HepG2 (cell line): ENCODE measurements around the gene TSACC. TPM values are rescaled to one million over a fixed set of nuclear protein-coding genes. Genes with fewer than 3 reads are reported as not detected.

Experiments used
- KDM5B ChIP-seq: sonication (generic); formaldehyde crosslinking; IDR thresholded peaks from 2 replicates; pipeline ENCODE4 v1.4.0; 2020; ENCODE audit warnings: missing genetic modification reagents, mild to moderate bottlenecking, borderline replicate concordance
- NFYB ChIP-seq: sonication (generic); formaldehyde crosslinking; IDR thresholded peaks from 2 replicates; pipeline ENCODE4 v1.4.0; 2020; ENCODE audit warnings: missing genetic modification reagents
- PAF1 ChIP-seq: IDR thresholded peaks from 2 replicates; pipeline ENCODE4 v1.6.1; 2016; ENCODE audit warnings: missing genetic modification reagents, missing compliant biosample characterization
- ZC3H13 ChIP-seq: sonication (generic); formaldehyde crosslinking; IDR thresholded peaks from 2 replicates; pipeline ENCODE4 v1.8.1; 2023; ENCODE audit warnings: mild to moderate bottlenecking, missing genetic modification reagents, moderate library complexity
- ZNF749 ChIP-seq: sonication (generic); formaldehyde crosslinking; IDR thresholded peaks from 2 replicates; pipeline ENCODE4 v1.8.0; 2022; ENCODE audit warnings: mild to moderate bottlenecking, missing genetic modification reagents, moderate library complexity, borderline replicate concordance
- ZNF781 ChIP-seq: sonication (generic); formaldehyde crosslinking; IDR thresholded peaks from 2 replicates; pipeline ENCODE4 v1.5.1; 2020; ENCODE audit warnings: borderline replicate concordance, mild to moderate bottlenecking, missing genetic modification reagents; ENCODE audit errors: not compliant biosample characterization
- polyA plus RNA-seq, 8 experiments: library from polyadenylated mRNA; depleted of rRNA in 3 of 8; stranded (reverse) in 7 of 8; unstranded in 1 of 8; fragments of >200 nt; fragmentation: Illumina TruSeq in 4 of 8; extraction: Trizol in 4 of 8; gene quantifications; 2 replicates each; pipeline versions ENCODE4 v1.2.1 to v1.2.3, GENCODE V29; 2011 to 2016; ENCODE audit warnings: low read depth in 4 of 8, missing spikeins in 1 of 8, mixed read lengths in 1 of 8; ENCODE audit not compliant: insufficient read depth in 1 of 8
- total RNA-seq, 5 experiments: library from RNA; depleted of rRNA; stranded (reverse); fragments of >200 nt; fragmentation: Illumina TruSeq; extraction: Trizol; gene quantifications; 2 replicates each; pipeline ENCODE4 v1.2.3, GENCODE V29; 2016; ENCODE audit warnings: low read depth in 1 of 5
- TF ChIP-seq, protein P1 (sequence below): sonication (generic); formaldehyde crosslinking; IDR thresholded peaks from 2 replicates; pipeline ENCODE4 v1.5.0; 2020; ENCODE audit warnings: mild to moderate bottlenecking, missing genetic modification reagents, borderline replicate concordance
- TF ChIP-seq, protein P2 (sequence below): IDR thresholded peaks from 2 replicates; pipeline ENCODE4 v1.6.1; 2016

The TSACC gene
- total and polyA plus RNA-seq, 2 of the 13 experiments (the other 11 are each of a cell fraction or from before 2014, with no cell fraction given) = 1.5 to 2.6 TPM

DNA sequence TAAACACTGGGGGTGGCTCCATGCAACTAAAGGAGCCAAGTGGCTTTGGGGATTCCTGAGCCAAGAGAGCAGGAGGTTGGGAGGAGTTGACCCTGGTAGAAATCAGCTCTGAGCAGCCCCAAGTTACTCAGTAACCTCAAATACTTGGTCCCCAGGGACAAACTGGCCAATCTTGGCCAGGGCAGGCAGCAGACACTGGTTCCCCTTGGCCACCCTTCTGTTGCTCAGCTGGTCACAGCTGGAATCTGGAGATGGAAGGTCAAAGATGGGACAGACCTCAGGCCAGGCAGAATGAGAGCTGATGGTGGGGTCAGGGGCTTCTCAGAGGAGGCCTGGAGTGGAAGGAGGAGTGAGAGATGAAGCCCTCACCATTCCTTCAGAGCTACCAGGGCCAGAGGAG lies 27.4 kb downstream of the TSACC start (continued):
- TF ChIP-seq, protein P1, sequence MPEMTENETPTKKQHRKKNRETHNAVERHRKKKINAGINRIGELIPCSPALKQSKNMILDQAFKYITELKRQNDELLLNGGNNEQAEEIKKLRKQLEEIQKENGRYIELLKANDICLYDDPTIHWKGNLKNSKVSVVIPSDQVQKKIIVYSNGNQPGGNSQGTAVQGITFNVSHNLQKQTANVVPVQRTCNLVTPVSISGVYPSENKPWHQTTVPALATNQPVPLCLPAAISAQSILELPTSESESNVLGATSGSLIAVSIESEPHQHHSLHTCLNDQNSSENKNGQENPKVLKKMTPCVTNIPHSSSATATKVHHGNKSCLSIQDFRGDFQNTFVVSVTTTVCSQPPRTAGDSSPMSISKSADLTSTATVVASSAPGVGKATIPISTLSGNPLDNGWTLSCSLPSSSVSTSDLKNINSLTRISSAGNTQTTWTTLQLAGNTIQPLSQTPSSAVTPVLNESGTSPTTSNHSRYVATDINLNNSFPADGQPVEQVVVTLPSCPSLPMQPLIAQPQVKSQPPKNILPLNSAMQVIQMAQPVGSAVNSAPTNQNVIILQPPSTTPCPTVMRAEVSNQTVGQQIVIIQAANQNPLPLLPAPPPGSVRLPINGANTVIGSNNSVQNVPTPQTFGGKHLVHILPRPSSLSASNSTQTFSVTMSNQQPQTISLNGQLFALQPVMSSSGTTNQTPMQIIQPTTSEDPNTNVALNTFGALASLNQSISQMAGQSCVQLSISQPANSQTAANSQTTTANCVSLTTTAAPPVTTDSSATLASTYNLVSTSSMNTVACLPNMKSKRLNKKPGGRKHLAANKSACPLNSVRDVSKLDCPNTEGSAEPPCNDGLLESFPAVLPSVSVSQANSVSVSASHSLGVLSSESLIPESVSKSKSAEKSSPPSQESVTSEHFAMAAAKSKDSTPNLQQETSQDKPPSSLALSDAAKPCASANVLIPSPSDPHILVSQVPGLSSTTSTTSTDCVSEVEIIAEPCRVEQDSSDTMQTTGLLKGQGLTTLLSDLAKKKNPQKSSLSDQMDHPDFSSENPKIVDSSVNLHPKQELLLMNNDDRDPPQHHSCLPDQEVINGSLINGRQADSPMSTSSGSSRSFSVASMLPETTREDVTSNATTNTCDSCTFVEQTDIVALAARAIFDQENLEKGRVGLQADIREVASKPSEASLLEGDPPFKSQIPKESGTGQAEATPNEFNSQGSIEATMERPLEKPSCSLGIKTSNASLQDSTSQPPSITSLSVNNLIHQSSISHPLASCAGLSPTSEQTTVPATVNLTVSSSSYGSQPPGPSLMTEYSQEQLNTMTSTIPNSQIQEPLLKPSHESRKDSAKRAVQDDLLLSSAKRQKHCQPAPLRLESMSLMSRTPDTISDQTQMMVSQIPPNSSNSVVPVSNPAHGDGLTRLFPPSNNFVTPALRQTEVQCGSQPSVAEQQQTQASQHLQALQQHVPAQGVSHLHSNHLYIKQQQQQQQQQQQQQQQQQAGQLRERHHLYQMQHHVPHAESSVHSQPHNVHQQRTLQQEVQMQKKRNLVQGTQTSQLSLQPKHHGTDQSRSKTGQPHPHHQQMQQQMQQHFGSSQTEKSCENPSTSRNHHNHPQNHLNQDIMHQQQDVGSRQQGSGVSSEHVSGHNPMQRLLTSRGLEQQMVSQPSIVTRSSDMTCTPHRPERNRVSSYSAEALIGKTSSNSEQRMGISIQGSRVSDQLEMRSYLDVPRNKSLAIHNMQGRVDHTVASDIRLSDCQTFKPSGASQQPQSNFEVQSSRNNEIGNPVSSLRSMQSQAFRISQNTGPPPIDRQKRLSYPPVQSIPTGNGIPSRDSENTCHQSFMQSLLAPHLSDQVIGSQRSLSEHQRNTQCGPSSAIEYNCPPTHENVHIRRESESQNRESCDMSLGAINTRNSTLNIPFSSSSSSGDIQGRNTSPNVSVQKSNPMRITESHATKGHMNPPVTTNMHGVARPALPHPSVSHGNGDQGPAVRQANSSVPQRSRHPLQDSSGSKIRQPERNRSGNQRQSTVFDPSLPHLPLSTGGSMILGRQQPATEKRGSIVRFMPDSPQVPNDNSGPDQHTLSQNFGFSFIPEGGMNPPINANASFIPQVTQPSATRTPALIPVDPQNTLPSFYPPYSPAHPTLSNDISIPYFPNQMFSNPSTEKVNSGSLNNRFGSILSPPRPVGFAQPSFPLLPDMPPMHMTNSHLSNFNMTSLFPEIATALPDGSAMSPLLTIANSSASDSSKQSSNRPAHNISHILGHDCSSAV = no peak
- peak; percentile 27; the same call in 1 of the 2 replicates for TF ChIP-seq NFYB (CRISPR knock-in tag)
- TF ChIP-seq KDM5B (CRISPR knock-in tag) = no peak
- TF ChIP-seq ZNF749 (CRISPR knock-in tag) = no peak
- TF ChIP-seq, protein P2, sequence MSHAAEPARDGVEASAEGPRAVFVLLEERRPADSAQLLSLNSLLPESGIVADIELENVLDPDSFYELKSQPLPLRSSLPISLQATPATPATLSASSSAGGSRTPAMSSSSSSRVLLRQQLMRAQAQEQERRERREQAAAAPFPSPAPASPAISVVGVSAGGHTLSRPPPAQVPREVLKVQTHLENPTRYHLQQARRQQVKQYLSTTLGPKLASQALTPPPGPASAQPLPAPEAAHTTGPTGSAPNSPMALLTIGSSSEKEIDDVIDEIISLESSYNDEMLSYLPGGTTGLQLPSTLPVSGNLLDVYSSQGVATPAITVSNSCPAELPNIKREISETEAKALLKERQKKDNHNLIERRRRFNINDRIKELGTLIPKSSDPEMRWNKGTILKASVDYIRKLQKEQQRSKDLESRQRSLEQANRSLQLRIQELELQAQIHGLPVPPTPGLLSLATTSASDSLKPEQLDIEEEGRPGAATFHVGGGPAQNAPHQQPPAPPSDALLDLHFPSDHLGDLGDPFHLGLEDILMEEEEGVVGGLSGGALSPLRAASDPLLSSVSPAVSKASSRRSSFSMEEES (CRISPR knock-in tag) = no peak
- TF ChIP-seq PAF1 = no peak
- TF ChIP-seq ZC3H13 (CRISPR knock-in tag) = no peak
- no peak for TF ChIP-seq ZNF781
